DND-41 (cell line): Measurements from ENCODE around the gene RPS6KC1.
"Not testable (repeated sequence)": the region's sequence is repeated elsewhere in the genome, so short reads cannot be mapped to it uniquely, and the experiment has no call there.

Source experiments
- ATAC-seq: fragments of 200-7000 bp; cut with Tn5 transposase; 3 replicates; pipeline ENCODE4 v1.9.1; 2021; ENCODE audit warnings: low read depth; ENCODE audit not compliant: insufficient read depth
- DNase-seq: peaks from one replicate; pipeline ENCODE4 v3.0.0-alpha.2; 2020
- H2AFZ ChIP-seq: 2 replicates; pipeline ENCODE4 v1.6.0; 2012; ENCODE audit warnings: low read depth, low read length
- H3K27ac ChIP-seq: 2 replicates; pipeline ENCODE4 v1.5.1; 2012; ENCODE audit warnings: low read length, inconsistent platforms
- H3K27me3 ChIP-seq: fragments of 200-600 bp; sonication (generic); 2 replicates; pipeline ENCODE4 v1.6.0; 2012; ENCODE audit warnings: low read length, mild to moderate bottlenecking, inconsistent platforms; ENCODE audit not compliant: insufficient read depth, poor library complexity
- H3K36me3 ChIP-seq: 2 replicates; pipeline ENCODE4 v1.5.1; 2012; ENCODE audit warnings: low read length, inconsistent platforms; ENCODE audit not compliant: insufficient read depth
- H3K4me1 ChIP-seq: 2 replicates; pipeline ENCODE4 v1.5.1; 2012; ENCODE audit warnings: mild to moderate bottlenecking, low read length; ENCODE audit not compliant: insufficient read depth
- H3K4me2 ChIP-seq: 2 replicates; pipeline ENCODE4 v1.6.0; 2012; ENCODE audit warnings: mild to moderate bottlenecking, moderate library complexity, low read length, inconsistent platforms; ENCODE audit not compliant: insufficient read depth
- H3K4me3 ChIP-seq, 2 experiments: fragments of 200-600 bp in 1 of 2; shearing (Covaris generic) in 1 of 2; 2 replicates each; pipeline ENCODE4 v1.5.1; 2012 to 2016; ENCODE audit warnings: inconsistent platforms in 2 of 2, low read length in 2 of 2, mild to moderate bottlenecking in 2 of 2, low read depth in 1 of 2, moderate library complexity in 1 of 2
- H3K79me2 ChIP-seq: 2 replicates; pipeline ENCODE4 v1.6.0; 2012; ENCODE audit warnings: low read length, inconsistent platforms; ENCODE audit not compliant: insufficient read depth
- H3K9ac ChIP-seq: 2 replicates; pipeline ENCODE4 v1.6.0; 2012; ENCODE audit warnings: low read depth, mild to moderate bottlenecking, inconsistent platforms, low read length, moderate library complexity
- H3K9me3 ChIP-seq: 2 replicates; pipeline ENCODE4 v1.5.1; 2012; ENCODE audit warnings: low read length, moderate library complexity, mild to moderate bottlenecking, inconsistent platforms; ENCODE audit not compliant: insufficient read depth, severe bottlenecking
- H4K20me1 ChIP-seq: 2 replicates; pipeline ENCODE4 v1.6.0; 2012; ENCODE audit warnings: low read length; ENCODE audit not compliant: insufficient read depth
- EZH2 ChIP-seq: IDR thresholded peaks from 3 replicates; pipeline ENCODE4 v1.6.1; 2012; ENCODE audit warnings: borderline replicate concordance, low read depth, mild to moderate bottlenecking, moderate library complexity, low read length, inconsistent platforms; ENCODE audit not compliant: severe bottlenecking
- TF ChIP-seq, protein P1 (sequence below): IDR thresholded peaks from 2 replicates; pipeline ENCODE4 v1.5.1; 2012; ENCODE audit warnings: borderline replicate concordance, low read length, moderate library complexity, mild to moderate bottlenecking; ENCODE audit not compliant: poor library complexity, severe bottlenecking; ENCODE audit errors: extremely low read depth

RPS6KC1 gene

DNA sequence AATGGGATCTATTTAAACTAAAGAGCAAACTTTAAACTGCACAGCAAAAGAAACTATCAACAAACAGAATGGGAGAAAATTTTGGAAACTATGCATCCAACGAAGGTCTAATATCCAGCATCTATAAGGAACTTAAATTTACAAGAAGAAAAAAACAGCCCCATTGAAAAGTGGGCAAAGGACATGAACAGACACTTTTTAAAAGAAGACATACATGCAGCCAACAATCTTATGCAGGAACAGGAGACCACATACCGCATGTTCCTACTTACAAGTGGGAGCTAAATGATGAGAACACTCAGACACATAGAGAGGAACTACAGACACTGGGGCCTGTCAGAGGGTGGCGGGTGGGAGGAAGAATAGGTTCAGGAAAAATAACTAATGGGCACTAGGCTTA is 149.6 kb downstream of the RPS6KC1 start:
- Histone ChIP-seq H3K79me2 (no peaks in the 10 kb centered on the region), H3K4me2 (no peak overlapping the region), H3K36me3 (peaks cover 13% of the 10 kb centered on the region; the same call in 1 of the 2 replicates), H3K4me3 (no peak overlapping the region), H4K20me1 (no peaks in the 10 kb centered on the region), H3K27me3 (no peaks in the 10 kb centered on the region), H3K27ac (no peak overlapping the region), H3K9ac (no peak overlapping the region), H3K9me3 (peaks cover 12% of the 10 kb centered on the region), H3K4me1 (no peaks in the 10 kb centered on the region), H2AFZ (no peak overlapping the region)
- DNase-seq = no peak
- no peak for TF ChIP-seq EZH2
- TF ChIP-seq, protein P1, sequence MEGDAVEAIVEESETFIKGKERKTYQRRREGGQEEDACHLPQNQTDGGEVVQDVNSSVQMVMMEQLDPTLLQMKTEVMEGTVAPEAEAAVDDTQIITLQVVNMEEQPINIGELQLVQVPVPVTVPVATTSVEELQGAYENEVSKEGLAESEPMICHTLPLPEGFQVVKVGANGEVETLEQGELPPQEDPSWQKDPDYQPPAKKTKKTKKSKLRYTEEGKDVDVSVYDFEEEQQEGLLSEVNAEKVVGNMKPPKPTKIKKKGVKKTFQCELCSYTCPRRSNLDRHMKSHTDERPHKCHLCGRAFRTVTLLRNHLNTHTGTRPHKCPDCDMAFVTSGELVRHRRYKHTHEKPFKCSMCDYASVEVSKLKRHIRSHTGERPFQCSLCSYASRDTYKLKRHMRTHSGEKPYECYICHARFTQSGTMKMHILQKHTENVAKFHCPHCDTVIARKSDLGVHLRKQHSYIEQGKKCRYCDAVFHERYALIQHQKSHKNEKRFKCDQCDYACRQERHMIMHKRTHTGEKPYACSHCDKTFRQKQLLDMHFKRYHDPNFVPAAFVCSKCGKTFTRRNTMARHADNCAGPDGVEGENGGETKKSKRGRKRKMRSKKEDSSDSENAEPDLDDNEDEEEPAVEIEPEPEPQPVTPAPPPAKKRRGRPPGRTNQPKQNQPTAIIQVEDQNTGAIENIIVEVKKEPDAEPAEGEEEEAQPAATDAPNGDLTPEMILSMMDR = no peak
- no peak for ATAC-seq

GRCh38 chr1:213201380-213202155 is 150.5 kb downstream of the RPS6KC1 start:
- DNase-seq = no peak

GRCh38 chr1:213211201-213211600 is 160.2 kb downstream of the RPS6KC1 start:
- Histone ChIP-seq H4K20me1 (no peaks in the 10 kb centered on the region), H3K9me3 (peaks cover 3% of the 10 kb centered on the region), H3K79me2 (no peaks in the 10 kb centered on the region), H3K4me1 (no peaks in the 10 kb centered on the region), H3K27me3 (no peaks in the 10 kb centered on the region), H3K36me3 (peaks cover 19% of the 10 kb centered on the region; the same call in 1 of the 2 replicates), H3K27ac (no peak overlapping the region), H3K9ac (no peak overlapping the region), H3K4me3 (no peak overlapping the region), H2AFZ (no peak overlapping the region), H3K4me2 (no peak overlapping the region)
- no peak for ATAC-seq
- DNase-seq = no peak
- TF ChIP-seq, protein P1 = no peak
- TF ChIP-seq EZH2 = no peak

More at GRCh38 chr1:213201380-213202155, 150.5 kb downstream of the RPS6KC1 start:
- Histone ChIP-seq H3K9me3 (peaks cover 12% of the 10 kb centered on the region), H3K9ac (no peak overlapping the region), H2AFZ (no peak overlapping the region), H3K79me2 (no peaks in the 10 kb centered on the region), H3K4me1 (no peaks in the 10 kb centered on the region), H4K20me1 (no peaks in the 10 kb centered on the region), H3K27me3 (no peaks in the 10 kb centered on the region), H3K4me3 (no peak overlapping the region), H3K27ac (no peak overlapping the region), H3K4me2 (no peak overlapping the region), H3K36me3 (peaks cover 13% of the 10 kb centered on the region; the same call in 1 of the 2 replicates)
- no peak for ATAC-seq
- TF ChIP-seq EZH2 = no peak
- TF ChIP-seq, protein P1 = no peak

DNA sequence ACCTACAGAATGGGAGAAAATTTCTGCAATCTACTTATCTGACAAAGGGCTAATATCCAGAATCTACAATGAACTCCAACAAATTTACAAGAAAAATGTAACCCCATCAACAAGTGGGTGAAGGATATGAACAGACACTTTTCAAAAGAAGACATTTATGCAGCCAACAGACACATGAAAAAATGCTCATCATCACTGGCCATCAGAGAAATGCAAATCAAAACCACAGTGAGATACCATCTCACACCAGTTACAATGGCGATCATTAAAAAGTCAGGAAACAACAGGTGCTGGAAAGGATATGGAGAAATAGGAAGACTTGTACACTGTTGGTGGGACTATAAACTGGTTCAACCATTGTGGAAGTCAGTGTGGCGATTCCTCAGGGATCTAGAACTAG is 168.0 kb downstream of the RPS6KC1 start:
- H3K79me2 ChIP-seq, H4K20me1 ChIP-seq, ATAC-seq, H2AFZ ChIP-seq, DNase-seq, H3K4me3 ChIP-seq, H3K27me3 ChIP-seq, H3K4me1 ChIP-seq, H3K4me2 ChIP-seq, H3K36me3 ChIP-seq, H3K9me3 ChIP-seq, H3K9ac ChIP-seq, H3K27ac ChIP-seq: not testable (repeated sequence)
